ENCODE results near the gene SVIL.
"Not testable (repeated sequence)": the region's sequence is repeated elsewhere in the genome, so short reads cannot be mapped to it uniquely, and the experiment has no call there.

The SVIL gene

DNA sequence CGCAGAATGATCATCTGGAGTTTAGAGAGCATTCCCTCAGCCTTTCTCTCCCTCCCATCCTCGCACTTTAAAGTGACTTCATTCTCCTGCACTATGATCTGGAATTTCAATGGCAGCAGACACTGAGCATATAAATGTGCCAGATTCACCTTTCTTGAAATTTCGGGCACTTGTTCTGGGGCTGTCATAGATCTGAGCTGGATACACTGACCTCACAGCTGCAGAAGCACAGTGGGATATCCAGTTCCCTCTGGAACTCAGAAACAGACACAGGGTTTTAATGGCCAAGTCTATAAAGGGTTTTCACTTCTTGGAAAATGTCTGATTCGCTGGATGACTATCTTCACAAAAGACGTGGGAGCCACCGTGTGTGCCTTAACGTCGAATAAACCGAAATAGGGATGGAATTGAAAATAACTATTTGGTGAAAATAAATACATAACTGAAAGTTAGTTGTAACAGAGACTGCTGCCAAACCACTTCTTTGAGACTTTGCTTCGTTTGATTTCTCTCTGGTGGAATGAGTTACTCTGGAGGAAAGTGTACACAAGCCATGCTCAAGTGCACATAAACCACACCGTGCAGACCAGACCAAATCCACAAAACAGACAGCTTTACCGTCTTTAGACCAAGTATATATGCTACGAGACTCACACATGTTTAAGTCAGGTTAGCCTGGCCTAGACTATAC, 126.1 kb downstream of the SVIL start:
- no peak for DNase-seq

DNA sequence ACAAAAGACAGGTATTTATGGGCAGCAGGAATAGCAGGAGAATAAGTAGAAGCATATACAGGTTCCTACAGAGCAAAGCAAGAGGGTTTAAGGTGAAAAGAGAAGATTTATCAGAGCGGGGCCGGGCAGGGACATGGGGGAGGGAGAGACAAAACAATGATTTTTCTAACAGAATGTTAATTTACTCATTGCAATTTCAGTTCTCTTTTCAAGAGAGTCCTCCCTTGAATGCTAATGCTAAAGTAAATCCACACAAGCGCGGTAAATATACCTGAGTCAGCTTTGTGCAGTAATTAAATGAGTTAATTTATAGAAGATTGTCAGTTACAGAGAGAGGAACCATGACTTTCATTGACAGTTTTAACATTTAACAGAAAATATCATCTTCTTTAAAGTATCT, 127.0 kb downstream of the SVIL start:
- DNase-seq: not testable (repeated sequence)

DNA sequence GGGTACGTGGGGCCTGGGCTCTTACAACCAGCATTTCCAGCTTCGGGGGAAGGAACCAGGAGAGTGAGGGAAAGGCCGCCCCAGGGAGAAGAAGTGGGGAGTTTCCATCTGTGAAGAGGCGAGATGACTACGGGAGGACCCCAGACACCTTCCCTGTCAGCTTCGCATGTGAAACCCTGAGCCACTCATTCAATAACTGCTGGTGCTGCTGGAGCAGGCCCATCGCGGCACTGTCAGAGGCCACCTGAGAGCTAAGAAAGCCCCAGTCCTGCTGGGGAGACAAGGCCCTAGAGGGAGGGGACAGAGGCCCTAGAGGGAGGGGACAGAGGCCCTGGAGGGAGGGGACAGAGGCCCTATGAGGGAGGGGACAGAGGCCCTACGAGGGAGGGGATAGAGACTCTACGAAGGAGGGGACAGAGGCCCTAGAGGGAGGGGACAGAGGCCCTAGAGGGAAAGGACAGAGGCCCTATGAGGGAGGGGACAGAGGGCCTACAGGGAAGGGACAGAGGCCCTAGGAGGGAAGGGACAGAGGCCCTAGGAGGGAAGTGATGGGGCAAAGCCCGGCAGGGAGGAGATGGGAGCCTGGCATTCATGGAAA, 128.3 kb downstream of the SVIL start:
- DNase-seq: not testable (repeated sequence)

DNA sequence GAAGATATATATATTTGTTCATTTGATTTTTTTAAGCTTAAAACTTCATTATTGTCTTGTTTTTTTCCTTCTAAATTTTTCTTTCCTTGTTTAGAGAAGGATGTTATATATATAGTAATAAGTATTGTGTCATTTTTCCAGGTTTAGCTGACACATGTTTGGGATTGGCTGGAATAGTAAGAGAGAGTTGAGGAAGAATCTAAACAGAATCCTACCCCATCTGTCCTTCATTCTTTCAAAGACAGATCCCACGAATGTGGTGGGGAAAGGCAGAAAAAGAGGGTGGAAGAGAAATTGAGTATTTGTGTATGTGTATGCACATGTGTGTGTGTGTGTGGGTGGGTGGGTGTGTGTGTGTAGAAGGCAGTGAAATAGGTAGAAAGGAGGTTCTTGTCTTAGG, 132.4 kb downstream of the SVIL start:
- no peak for DNase-seq

DNA sequence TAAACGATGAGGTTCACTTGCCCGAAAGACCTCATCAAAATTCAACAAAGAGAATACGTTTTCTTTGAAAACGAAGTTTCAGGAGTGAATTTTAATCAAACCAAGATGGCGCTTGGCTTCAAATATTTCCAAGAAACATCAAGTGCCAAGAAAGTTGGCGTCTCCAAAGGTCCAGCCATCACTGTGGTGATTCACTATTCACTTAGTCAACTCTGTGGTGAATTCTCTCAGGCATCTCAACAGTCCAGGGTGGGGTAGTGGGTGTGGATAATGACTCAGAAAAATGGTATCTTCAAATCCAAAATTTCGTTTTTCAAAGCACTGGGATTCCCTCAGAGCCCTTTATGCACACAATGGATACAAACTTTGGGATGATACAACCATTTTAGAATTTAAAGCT, 133.1 kb downstream of the SVIL start:
- DNase-seq: no peak

DNA sequence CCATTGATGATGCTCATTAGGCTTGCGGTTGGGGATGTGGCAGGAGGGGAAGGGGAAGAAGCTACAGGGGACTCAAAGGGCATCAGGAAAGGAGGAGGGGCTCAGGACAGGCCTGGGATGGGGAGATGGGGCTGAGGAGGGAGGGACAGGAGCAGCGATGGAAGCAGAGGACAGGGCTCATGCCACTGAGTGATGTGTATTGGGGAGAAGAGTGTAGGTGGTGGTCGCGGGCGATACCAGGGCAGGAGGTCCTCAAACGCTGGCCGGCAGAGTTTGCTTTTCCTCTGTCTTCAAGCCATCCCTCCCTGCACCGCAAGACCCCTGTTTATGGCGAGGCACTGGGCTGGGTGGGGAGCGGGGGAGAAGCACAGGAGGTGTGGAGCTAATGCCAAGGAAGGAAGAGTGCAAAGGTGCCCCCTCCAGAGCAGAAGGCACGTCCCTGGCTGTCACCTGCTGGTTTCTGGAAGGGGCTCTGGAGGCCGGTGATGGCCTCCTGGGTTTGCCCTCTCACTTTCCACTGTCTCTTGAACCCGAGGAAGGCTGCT, 134.7 kb downstream of the SVIL start:
- DNase-seq: no peak

DNA sequence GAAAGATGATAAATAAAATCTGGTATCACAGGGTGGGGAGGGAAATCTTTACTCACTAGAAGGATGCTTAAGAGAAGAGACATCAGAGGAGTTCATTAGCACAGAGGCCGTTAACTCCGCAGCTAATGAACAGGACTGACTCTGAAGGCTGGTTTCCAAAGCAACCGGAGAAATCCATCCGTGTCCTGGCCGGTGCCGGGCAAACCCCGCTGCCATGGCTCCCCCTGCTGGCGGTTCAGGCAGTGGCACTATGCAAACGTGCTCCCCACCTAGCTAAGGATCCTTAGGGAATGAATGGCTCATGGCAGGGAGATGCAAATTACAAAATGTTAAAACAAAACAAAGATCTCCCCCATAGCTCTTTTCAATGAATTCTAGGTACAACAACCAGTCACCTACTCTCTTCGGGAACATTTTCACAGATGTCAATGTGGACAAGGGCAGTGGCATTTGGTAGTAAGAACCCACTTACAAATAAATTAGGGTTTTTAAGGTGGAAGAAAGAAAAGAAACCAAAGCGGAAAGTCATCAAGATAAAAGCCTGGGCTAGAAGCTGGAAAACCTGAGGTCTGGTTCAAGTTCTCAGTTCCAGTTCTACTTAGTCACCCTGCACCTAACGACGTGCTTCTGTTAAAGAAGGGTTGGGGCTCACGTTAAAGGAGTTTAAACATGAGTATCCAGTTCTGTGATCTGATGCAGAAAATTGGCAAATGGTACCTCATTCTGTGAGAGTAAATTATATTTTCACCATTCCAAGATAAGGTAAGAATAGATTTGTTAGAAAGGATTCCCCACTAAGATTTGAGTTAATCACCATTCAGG, 138.2 kb downstream of the SVIL start:
- peak; percentile 53 for DNase-seq

DNA sequence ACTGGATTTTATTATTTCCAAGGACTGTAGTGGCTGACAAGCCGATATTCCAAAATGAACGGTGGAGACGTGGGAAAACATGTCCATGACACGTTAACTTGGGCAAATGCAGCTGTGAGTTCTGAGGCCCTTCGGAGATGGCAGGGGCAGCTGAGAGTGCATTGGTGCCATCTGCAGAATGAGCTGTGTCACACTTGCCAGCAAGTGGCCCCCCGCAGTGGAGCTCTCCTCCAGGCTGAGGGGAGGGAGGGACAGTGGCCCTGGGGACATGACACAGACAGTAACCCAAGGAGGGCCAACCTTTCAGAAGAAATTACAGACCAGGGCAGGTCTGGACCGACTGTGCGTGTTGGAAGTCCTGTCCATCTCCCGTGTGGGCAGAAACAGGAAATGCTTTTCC, 139.4 kb downstream of the SVIL start:
- no peak for DNase-seq

DNA sequence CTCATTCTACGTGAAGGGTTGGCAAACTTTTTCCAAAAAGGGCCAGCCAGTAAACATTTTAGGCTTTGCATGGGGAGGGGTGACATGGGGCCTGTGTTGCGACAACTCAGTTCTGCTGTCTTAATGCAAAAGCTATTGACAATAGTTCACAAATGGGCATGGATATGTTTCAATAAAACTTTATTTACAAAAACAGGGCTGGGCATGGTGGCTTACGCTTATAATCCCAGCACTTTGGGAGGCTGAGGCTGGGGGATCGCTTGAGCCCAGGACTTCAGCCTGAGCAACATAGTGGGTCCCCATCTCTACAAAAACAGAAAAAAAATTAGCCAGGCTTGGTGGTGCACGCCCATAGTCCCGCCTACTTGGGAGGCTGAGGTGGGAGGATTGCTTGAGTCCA, 141.1 kb downstream of the SVIL start:
- DNase-seq: no peak

DNA sequence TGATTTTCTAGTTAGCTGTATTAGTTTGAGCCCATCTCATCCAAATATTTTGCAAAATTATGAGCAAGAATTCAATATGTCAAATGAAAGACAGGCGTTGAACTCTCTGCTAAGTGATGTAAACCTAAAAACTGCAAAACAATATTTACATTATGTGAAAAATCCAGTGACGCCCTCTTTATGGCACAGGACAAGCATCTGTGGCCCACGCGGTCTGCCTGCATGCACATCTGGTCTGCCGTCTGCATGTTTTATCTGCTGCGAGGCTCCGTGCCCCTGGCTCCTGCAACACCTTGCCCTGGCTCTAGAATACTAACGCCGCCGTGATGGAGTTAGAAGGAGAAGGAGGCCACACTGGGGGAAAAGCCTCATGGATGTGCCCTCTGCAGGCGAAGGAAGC, 142.0 kb downstream of the SVIL start:
- no peak for DNase-seq

DNA sequence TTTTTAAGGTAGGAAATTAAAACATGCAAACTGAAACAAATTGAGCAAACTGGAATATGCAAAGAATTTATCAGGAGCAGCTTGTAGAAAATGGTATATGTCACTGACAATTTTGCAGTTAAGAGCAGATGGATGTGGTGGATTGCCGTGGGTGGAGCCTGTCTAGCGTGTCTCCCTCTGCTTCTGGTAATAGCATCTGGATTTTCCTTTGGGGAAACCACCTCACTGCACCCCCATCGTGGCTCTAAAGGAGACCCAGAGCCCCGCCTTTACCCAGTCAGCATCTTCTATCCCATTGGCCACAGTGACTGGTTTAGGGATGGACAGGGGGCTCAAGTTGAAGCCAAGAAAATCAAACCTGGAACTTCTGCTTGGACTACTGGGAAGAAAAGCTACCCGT, 142.9 kb downstream of the SVIL start:
- DNase-seq: no peak

DNA sequence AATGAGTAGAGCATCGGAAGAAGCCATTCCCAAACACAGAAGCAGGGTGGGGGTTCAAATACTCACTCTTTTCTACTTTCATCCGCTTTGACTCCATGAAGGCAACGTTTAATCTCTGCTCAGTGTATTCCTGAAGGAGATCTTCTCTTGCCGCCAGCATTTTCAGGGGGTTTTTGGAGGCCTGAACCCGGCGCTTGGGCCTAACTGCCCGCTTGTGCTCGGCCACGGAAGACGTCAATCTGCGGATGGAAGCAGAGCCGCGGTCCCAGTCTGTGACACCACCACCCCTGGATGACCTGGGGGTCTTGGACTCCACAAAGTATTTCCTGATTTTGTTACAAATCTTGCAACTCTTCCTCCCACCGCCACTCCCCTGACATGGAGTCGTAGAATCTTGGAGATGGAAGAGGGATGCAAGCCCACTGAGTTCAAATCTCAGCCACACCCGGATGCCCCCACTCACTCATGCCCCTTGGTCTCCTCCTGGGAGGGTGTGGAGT, 143.9 kb downstream of the SVIL start:
- not testable (repeated sequence) for DNase-seq

DNA sequence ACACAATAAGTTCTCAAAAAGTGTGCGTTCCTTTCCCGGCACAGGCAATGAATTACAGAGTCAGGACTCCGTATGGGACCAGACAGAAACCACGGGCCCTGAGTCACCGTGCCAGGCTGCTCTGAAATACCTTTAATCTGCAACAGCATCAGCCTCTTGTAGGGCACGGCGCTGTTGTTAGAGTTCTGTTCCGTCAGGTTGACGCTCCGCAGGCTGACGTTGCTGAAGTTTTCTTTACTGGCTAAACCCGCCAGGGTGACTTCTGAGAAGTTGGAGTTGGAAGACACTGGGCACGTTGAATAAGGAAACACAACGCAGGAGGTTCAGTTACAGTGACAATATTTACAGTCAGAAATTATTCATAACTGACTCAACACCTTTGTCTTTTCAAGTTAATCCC, 146.3 kb downstream of the SVIL start:
- DNase-seq: not testable (repeated sequence)

DNA sequence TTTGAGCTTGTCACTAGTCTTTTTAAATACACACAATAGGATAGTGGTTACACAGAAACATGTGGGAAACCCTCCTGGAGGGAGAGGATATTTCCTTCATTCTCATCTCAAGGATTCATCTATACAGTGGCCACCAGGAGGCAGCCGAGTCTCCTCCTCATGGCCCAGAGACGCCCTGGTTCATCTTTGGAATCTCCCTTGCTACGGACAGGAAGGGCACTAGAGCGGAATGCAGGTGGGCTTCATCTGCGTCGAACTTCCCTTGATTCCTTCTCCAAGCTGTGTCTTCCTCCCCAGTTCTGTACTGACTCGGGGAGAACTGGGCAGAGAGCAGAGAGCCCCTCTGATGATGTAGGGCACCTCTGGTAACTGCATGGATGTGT, 146.9 kb downstream of the SVIL start:
- DNase-seq: not testable (repeated sequence)

DNA sequence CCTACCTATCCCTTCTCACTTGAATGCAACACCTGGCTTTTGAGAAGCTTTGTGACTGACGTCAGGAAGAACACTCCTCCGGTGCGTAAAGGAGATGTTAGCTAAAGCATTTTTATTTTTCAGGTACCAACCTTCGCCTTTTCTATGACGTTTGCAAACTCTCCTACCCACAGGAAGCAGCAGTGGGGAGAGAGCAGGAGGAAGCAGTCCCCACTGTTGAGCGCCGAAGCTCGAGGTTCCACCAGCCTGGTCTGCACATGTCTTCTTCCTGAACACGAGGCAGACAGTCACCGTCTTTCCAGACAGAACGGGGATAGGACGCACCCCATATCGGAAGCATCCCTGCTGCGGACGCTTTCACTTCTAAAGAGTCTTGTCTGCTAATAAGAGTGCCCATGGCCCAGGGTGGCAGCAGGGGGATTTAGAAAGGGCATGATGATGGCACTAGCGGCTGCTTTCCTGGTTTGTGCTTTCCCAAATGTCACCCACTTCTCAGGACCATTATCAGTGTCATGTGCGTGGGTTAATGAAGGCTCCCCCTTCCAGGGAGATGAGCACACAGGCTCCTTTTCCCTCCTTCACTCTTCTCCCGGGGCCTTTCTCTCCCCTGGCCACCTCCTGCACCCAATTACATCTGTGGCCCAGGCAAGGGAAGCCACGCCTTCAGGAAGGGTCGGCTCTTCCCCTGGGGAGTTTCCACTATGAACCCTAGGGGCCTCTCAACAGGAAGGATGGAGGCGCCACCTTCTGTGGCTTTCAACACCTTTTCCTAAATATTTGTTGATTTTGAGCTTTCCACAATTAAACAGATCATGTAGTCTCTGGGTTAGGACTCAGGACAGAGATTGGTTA, 147.5 kb downstream of the SVIL start:
- not testable (repeated sequence) for DNase-seq

DNA sequence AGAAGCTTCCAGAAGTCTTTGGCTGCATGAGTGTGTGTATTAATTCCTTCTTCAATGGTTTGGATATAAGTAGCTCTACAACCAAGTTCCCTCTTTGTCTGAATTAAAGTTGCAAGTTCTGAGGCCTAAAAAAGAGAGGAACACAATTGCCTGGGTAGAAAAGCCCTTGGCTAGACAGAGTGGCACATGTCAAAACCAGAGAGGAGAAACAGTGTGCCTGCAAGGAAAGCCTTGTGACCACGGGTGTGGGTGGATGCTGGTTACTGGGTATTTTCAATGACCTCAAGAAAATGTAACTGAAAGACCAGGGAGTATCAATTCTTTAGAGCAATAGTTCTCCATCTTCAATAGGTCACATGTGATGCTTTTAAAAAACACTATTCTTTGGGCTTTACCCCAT, 148.3 kb downstream of the SVIL start:
- DNase-seq: no peak

DNA sequence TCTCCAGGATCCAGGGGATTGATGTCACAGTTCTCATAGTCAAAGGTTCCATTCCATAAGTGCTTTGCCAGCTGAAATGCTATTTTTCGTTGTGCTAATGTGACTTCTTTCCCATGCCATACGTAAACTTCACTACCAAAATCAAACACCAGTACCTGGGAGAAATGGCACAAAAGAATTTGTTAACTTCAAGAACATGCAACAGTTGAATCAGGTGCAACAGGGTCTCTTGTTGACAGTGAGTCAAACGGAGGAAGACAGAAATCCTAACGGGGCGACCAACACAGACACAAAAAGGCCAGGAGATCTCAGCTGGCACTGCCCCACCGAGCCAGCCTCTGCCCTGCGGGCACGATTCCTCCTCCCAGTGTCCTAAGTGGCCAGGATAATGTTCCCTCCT, 150.1 kb downstream of the SVIL start:
- not testable (repeated sequence) for DNase-seq

DNA sequence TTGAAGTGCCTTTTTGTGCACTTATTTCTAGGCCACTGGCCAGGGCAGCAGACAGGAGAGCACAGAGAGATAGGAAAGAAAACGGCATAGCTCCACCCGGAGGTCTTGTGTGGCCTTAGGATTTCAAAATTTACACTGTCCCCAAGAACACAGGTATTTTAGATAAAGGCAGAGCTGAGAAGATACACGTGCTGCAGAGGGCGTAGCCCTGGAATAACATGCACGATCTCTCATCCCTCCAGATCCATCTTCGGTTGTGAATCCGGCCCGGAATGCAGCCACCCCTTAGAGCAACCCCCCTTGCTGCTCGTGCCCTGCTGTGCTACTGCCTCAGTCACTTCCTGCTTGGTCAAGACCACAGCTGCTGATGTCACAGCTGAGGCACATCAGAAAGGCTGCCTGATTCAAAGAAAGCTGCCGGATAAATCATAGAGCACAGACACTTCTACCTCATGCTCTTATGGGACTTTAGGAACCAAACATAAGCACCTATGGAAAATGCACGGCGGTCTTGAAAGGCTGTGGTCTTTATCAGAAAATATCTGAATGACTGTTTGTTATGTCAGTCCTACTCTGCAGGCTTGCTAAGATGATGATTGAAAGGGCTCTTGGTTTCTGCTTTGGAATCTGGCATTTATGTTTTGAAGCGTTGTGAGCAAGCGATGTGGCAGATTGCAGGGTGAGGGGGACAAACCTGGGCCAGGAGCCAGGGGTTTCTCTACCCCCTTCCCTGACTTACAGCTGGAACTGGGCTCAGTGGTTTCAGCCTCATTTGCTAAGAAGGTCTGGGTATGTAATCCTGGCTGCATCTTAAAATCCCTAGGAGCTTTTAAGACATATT, 152.0 kb downstream of the SVIL start:
- no peak for DNase-seq

DNA sequence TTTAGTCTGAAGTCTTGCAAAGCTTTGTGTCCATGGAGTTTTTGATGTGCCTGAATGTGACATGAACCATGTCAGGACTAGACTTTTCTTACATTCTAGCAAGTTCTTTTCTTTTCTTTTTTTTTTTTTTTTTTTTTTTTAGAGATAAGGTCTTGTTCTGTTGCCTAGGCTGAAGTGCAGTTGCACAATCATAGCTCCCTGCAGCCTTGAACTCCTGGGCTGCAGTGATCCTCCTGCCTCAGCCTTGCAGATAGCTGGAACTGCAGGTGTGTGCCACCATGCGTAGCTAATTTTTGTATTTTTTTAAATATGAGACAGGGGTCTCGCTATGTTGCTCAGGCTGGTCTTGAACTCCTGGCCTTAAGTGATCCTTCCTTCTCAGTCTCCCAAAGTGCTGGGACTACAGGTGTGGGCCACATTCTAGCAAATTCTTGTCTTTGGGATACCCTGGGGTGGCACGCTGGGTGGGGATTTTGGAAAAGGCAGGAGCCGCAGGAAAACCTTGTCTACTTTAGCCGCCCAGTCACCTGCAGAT, 152.8 kb downstream of the SVIL start:
- no peak for DNase-seq

DNA sequence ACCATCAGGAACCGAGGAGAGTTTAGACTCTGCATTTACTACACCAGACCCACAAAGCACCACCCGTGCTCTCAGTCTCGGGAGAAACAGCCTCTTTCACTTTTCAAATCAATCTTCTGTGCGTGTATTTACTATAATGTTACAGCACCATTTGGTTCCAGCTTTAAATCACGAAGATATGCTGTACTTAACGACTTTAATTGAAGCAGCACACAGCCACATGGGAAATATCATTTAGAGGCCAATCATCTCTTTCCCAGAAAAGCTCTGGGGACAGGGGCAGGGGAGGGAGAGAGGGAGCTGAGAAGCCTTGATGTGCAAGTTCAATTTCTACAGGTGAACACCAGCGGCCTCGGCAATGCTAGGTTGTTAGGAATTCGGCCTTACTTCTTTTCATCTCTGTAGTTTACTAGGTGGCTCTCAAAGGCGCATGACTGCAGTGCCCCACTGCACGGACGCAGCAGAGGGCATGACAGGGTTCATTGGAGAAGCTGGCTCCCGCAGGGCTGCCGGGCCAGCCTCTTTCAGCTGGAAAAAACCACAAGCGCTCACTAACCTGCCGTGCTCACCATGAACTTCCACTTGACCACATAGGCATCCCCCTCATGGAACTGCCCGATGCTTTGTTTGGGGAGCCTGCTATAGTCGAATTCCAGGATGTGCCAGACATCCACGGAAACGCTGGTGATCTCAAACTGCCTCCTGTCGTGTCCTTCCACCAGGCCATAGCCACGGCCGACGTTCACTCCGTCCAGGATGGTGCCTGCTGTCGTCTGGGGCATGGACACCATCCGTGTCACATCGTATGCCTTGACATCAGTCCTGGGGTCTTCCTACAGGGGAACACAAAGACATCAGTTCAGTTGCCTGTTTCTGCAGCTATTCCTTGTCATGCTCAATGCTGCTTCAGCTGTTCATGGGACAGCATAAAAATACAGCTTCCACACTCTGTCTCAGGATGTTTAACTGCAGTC, 154.5 kb downstream of the SVIL start:
- DNase-seq: no peak

All from RPMI8226 (cell line).